NOMO-1 (cell line): Measurements from ENCODE around the gene RNF25.

ENCODE experiments used
- DNase-seq, 2 experiments: peaks; one replicate each; lab custom pipeline; 2025; ENCODE audit not compliant: unreplicated experiment in 2 of 2; lab: John Stamatoyannopoulos, UW

Gene RNF25

DNA sequence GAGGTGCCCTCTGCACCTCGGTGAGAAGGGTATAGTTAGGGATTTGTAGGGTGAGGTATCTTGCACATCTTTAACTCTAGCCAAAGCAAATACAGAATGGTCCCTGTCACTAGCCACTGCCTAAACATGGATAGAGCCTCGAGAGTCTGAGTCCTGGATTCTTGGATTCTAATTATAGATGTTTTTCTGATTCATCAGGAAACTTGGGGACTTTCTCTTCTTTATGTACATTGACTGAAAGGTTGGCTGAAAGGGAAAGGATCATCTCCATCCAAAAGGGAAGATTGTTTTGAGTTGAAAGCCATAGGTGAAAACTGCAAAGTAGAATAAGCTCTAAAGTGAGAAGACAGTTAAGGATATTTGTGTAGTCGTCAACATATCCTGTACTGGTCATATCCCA is 8.3 kb upstream of the RNF25 start:
- no peak for DNase-seq

DNA sequence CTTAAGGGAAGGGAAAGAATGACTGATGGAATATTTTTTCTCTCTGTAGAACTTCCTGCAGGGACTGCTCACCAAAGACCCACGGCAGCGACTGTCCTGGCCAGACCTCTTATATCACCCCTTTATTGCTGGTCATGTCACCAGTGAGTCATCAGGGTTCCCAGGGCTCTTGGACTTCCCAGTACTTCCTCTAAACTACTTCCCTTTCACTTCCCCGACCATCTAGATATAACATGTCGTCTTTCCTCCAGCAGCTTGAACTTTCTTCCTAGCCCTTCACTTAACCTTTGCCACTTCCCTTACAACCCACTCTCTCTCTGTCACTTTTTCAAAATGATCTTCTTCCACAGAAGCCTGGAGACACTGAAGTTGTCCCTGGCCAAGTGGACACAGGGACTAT is 7.3 kb upstream of the RNF25 start:
- DNase-seq: peak; percentile 5 to 45

DNA sequence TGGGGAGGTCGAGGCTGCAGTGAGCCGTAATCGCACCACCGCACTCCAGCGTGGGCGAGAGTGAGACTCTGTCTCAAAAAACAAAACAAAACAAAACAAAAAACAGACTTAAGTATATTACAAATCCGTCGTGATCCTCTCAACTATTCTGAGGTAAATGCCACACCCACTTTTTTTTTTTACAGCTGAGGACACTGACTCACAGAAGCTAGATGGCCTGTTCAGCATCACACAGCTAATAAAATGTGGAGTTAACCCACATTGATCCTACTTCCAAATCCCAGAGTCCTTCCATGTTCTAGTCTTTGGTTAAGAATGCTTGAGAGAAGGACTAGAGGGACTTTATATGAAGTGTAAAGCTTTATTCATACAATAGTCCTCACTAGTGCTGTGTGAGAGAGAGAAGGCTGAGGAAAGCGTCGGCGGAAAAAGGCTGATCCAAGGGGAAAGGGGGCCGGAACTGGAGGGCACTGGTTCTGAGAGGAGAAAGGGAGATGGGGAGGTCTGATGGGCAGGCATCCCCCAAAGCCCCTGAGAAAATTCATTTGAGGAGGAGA is 627 bp downstream of the RNF25 start:
- no peak for DNase-seq

DNA sequence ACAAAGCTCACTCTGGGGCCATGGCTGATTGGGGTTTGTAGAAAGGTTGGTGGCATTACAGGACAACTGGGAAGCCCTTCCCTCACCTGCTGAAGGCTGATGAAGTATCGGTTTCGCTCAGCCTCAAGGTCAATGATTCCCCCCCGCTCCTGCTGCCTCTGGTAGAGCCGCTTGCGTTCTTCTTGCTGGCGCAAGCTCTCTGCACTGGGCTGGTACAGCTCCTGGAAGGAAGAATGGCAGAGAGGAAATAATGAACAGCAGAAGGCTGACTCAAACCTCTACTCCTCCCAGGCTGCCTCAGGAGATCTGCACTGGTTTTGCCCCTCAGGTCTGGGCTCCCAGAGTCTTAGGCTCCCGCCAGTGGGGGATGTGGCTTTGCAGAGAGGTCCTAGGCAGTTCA is 7.1 kb downstream of the RNF25 start:
- DNase-seq: no peak

DNA sequence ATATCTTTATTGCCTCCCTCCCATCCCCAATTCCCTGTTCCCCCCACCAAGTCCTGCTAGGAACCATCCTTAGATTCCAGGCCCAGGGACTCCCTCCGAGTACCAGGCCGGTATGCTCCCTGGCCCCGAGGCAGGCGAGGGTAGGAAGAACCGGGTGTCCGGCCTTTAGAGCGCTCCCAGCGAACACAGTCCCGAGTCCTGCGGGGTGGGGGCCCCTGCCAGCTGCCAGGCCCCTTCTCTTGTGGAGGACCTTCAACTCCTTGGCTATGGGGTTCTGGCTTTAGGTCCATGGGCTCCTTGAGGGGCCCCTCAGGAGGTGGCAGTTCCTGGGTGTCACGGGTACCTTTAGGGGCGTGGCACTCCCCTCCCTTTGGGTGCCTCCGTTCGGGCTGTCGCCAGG is 7.9 kb downstream of the RNF25 start:
- no peak for DNase-seq

DNA sequence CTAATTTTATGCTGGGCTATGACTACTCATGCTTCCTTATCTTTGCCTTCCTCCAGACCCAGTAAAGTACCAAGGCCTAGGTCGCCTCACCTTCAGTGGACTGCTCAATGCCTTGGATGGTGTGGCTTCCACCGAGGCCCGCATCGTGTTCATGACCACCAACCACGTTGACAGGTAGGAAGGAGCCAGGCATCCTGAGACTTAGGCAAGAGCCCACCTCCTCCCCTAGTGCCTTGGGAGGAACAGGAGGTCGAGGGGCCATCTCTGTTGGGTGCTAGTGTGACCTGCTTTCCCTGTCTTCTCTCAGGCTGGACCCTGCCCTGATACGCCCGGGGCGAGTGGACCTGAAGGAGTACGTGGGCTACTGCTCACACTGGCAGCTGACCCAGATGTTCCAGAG is 9.0 kb downstream of the RNF25 start:
- no peak for DNase-seq

DNA sequence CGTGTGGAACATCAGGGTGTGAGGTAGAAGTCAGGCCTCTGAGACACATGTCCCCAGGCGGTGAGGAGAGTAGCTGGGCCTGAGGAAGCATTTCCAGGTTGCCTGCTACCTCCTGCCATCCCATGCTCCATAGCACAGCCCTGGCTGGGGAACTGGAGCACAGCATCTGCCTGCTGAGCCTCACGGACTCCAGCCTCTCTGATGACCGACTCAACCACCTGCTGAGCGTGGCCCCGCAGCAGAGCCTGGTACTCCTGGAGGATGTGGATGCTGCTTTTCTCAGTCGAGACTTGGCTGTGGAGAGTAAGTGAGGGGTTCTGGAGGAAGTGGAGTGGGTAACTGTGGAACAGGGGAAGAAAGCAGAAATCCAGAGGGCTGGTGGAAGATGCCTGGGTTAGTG is 9.4 kb downstream of the RNF25 start:
- no peak for DNase-seq

DNA sequence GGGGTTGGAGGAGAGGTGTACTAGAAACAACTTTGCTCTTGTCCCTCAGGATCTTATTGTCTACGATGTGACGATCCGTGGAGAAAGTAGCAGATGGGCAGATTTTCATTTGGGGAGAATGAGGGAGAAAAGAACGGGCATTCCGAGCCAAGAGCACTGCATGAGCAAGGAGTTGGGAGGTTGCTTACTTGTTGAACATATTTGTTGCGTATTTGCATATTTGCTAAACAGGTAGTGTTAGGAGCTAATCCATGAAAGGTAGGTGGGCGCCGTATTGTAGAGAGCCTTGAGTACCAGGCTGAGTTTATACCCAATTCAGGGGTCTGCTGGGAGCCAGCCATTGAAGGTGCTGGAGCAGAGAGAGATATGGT is 11.8 kb downstream of the RNF25 start:
- peak in 1 of 2 experiments; percentile 16 for DNase-seq

DNA sequence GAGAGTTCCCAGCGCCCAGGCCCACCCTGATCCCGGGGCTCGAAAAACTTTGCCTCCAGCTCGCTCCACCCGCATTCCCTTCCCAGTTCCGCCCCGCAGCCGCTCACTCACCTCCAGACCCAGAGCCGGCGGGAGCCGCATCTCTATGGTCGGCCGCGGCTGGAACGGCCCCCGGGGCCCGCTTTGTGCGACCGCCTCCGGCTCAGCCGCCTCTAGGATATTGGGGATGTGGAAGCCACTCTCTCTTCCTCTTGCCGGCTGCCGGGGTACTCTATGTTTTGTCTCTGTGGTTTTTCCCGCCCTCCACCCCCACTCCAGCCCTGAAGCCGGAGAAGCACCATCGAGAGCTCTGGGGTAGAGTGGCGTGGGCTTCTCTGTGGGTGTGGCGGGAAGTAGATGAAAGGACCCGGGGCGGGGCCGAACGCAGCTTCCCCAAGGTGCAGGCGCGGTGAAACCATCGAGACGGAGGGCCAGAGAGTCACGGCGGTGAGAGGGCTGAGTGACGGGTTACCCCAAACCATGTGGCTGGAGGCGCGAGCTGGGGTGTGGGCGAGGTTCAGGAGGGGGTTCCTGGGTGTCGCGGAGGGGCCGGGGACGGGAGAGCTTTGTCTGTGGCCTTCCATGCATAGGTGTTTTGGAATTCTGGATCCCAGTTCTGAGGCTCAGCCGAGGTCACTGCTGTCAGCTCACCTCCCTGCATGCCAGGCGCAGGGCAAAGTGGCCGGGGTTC is 12.4 kb downstream of the RNF25 start, which contains the start of the genes BCS1L and ZNF142:
Gene BCS1L, plus strand, starts transcription at position 426 of the 730 bp plus-strand sequence. CDS start 1,305 bp downstream, outside the sequence.
Gene ZNF142, minus strand, starts transcription at position 366 of the 730 bp plus-strand sequence. CDS start 3,194 bp downstream, outside the sequence.
- DNase-seq: peak; percentile 95 to 96

DNA sequence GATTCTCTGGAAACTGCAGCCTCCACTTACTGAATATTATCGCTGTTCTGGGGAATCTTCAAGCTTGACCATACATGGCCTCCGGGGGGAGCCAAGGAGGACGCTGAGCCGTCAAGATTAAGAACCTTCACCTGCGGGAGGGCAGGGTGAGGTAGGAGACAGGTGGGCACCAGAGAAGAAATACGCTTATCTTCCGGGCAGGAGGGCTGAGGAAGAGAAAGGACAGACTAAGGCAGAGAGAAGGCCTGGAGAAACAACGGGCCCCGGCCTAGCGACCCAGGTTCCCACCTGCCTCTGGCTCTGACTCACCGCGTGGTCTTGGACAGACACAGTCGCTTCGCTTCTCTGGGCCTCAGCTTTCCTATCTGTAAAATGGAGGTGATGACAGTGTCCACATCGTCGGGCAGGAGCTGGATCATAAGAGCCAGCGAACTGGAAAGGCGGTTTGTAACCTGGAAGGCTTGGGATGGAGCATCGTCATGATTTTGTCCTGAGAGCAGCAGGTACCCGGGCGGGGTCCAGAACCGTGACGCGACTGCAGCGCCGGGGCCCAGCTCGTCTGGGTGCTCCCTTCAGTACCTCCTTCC is 13.0 kb downstream of the RNF25 start:
- DNase-seq: peak; percentile 54 to 55

DNA sequence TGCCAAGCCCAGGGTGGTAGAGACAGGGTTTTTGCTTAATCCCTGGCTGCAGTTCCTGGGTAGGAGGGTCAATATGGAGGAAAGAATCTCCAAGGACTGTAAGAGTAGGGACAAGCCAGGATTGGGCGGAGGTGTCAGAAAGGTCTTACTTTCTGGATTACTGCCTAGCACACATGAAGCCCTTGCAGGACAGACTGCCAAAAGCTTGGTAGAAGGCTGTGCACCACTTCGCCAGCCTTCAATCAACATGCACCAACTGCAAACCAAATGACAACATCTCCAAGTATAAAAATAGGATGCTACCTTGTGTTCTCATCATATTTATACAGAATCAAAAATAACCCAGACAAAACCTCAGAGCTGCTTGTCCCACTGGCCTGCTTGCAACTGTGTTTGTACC is 16.1 kb downstream of the RNF25 start:
- DNase-seq: no peak

DNA sequence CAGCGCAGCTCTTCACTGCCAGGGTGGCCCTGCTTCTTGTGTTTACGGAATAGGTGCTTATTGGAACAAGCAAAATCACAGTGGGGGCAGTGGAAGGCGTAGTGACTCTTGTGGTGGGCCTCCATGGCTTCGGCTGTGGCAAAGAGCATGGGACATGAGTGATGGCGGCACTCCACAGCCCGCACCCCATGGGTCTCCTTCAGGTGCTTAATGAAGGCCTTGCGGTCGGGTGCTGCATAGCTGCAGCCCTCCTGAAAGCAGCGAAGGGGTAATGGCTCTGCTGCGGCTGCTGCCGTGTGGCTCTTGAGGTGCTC is 23.1 kb downstream of the RNF25 start:
- no peak for DNase-seq

DNA sequence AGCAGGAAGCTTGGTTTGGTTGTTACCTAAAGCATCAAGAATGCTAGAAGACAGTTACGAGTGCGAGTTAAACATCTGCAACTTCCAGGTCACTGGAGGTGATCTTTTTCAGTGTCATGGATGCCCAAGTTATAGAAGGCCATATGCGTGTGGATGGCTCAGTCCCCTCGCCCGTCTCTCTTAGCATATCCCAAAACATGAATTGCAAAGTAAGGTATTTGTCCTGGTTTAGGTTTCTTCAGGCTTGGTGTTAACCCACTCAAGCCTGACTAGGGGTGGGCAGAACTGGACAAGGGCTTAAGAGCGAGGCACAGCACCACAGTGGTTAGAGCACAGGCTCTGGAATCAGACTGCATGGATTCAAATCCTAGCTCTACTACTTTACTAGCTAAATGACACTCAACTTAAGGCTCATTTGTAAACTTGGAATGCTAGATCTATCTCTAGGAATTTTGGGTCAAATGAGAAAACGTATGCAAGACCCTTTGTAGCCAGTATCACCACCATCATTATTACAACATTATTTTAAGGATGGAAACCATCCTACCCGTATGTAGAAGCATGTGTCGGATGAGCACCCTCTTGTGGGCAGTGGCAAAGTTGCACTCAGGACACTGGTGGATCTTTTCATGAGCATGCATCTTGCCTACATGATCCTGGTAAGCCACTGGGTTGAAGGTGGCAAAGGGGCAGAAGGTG is 23.6 kb downstream of the RNF25 start:
- DNase-seq: peak; percentile 20 to 21

DNA sequence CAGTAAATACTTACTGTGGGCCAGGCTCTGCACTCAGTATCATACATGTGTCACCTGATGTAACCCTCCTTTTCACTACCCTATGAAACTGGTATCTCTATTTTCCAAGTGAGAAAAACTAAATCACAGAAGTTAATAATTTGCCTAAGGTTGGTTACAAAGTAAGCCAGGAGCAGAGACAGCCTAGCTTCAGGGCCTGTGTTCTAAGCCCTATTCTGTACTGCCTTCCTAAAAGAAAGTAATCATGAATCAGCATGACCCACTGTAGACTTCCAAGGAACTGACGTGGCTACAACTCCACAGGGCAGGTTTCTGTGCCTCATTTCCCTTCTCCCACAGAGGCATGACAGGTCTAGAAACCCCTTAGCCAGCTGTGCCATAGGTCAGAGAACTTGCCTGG is 26.7 kb downstream of the RNF25 start:
- DNase-seq: no peak

DNA sequence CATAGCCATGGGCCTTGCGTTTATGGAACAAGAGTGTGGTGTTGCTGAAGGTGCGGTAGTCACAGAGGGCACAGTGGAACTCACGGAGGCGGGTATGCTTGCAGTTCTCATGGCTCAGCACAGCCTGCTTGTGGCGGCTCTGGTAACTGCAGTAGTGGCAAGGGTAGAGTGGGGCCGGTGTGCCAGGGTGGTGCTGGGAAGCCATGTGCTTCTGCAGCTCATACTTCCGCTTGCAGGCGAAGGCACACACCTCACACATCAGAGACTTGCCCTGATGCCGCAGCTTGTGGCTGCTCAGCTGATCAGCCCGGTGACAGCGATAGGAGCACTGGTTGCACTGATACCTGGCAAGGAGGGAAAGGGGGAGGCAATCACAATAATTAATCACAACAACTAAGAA is 27.1 kb downstream of the RNF25 start:
- no peak for DNase-seq

DNA sequence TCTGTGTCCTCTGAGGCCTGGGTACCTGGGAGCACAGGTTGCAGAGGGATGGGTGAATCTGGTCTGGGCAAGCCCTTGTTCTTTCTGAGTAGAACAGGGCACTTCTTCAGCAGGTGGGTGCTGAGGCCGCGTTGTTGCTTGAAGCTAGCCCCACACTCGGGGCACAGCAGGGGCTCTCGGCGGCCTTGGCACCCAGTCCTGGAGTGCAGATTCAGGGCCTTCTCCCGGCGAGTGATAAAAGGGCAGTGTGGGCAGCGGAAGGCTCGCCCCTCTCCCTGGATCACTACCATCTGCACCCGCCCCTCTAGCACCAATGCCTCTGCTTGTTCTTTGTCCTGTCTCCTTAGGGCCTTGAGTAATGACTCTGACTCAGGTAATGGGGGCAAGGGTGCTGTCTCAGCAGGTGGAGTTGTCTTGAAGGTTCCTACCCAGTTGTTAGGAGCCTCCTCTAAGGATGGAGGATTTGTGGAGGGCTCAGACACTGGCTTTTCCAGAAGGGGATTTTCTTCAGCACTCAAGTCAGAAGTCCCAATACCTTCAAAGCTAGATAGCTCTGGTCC is 28.0 kb downstream of the RNF25 start:
- DNase-seq: no peak

DNA sequence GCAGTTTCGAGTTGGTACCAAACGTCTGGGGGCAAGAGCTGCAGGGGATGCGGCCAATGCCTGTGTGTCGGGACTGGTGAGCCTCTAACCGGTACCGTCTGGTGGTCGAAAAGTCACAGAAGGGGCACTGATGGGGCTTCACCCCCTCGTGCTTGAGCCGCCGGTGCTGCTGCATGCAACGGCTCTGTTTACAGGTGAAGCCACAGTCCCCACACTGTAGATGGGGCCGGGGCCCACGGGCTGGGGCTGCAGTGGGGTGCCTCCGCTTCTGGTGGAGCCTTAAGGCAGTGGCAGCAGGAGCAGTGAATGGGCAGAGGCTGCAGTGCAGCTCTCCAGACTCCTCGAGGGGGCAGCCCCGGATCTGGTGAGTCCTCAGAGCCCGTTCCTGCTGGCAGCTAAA is 29.0 kb downstream of the RNF25 start:
- no peak for DNase-seq

DNA sequence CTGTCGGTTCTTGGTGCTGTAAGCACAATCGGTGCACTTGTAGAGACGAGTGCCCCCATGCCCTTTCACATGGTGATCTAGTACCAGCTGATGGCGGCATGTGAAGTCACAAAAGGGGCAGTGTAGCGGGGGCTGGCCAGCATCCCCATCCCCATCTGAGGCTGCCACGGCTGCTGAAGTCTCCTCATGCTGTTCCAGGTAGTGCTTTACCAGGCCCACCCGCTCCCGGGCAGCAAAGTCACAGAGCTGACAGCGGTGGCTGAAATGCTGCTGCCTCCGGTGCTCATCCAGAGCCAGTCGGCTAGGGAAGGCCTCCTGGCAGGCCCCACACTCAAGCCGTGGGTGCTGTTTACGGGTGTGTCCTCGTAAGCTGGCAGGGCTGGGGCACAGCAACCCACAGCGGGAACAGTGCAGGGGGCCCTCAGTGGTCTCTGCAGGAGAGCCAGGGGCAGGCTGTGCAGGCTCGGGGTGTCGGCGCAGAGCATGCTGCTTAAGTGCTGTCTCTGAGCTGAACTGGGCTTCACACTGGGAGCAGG is 29.6 kb downstream of the RNF25 start:
- no peak for DNase-seq

DNA sequence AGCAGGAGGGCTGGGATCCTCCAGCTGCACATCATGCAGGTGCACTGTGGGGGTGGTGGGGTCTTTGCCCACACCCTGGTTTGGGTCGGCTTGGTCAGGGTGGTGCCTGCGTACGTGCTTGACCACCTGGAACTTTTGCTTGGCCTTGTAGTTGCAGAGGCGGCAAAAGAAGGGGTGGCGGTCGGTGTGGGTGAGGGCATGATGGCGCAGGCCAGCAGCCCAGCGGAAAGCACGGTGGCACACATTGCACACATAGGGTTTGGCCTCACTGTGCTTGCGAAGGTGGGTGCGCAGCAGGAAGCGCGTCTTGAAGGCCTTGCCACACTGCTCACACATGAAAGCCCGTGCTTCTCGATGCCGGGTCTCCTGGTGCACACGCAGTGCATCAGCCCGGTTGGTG is 33.4 kb downstream of the RNF25 start:
- DNase-seq: no peak

DNA sequence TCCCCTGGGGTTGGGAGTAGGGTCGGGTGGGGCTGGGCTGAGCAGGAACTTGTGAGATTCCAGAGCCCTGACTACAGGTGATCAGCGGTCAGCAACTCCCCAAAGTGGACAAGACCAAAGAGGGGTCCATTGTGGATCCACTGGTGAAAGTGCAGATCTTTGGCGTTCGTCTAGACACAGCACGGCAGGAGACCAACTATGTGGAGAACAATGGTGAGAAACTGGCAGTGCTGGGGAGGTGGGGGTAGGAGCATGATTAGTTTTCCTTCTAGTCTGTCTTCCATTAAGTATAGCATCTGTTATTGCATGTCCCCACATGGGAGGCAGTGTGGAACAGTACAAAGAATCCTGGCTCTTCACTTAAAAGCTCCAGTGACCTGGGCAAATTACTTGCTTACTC is 36.1 kb downstream of the RNF25 start:
- DNase-seq: no peak

DNA sequence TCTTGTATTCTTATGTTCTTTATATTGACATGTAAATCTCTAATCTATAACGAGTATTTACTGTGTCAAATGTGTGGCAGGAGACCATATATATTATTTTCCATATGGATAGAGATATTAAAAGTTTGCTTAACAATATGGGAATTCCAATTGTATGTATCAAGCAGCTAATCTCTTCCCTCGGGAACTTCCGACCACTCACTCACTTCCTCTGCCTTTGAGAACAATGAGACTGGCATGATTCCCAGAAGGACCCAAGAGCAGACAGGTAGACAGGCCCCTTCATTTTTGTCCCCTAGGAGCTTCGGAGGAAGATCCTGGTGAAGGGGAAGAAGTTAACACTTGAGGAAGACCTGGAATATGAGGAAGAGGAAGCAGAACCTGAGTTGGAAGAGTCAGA is 40.0 kb downstream of the RNF25 start:
- DNase-seq: no peak
